Activated naive CD8-positive, alpha-beta T cell treated with anti-CD3 and anti-CD28 coated beads for 36 hours (primary cell): Measurements from ENCODE around the gene OPCML. TPM values are rescaled to one million over a fixed set of nuclear protein-coding genes. Genes with fewer than 3 reads are reported as not detected.

Experiments
- DNase-seq: peaks from one replicate; pipeline ENCODE4 v3.0.0; 2021
- H3K27ac Mint-ChIP-seq: one replicate; pipeline ENCODE4 v1.8.0; 2022; ENCODE audit warnings: mild to moderate bottlenecking, moderate library complexity, mixed read lengths
- H3K27me3 Mint-ChIP-seq: one replicate; pipeline ENCODE4 v1.8.0; 2022; ENCODE audit warnings: mild to moderate bottlenecking, mixed read lengths
- H3K36me3 Mint-ChIP-seq: one replicate; pipeline ENCODE4 v1.8.0; 2021; ENCODE audit warnings: mild to moderate bottlenecking, mixed read lengths
- H3K4me1 Mint-ChIP-seq: one replicate; pipeline ENCODE4 v1.8.0; 2021; ENCODE audit warnings: mixed read lengths
- H3K4me3 Mint-ChIP-seq: one replicate; pipeline ENCODE4 v1.8.0; 2022; ENCODE audit warnings: mild to moderate bottlenecking, moderate library complexity, mixed read lengths
- H3K9me3 Mint-ChIP-seq: one replicate; pipeline ENCODE4 v1.8.0; 2022; ENCODE audit warnings: mixed read lengths
- total RNA-seq, 2 experiments: library from RNA; stranded (reverse); gene quantifications; one replicate each; pipeline ENCODE4 v1.2.3, GENCODE V29; 2021

OPCML gene
- total RNA-seq, 2 experiments from 2014 or later: not detected

GRCh38 chr11:133175103-133175502 lies 357.2 kb downstream of the OPCML start:
- no peak overlapping the region for H3K4me3 Mint-ChIP-seq
- no peaks in the 10 kb centered on the region for H3K36me3 Mint-ChIP-seq
- DNase-seq: no peak
- no peaks in the 10 kb centered on the region for H3K4me1 Mint-ChIP-seq
- H3K27ac Mint-ChIP-seq: no peak overlapping the region
- H3K27me3 Mint-ChIP-seq: no peaks in the 10 kb centered on the region
- no peaks in the 10 kb centered on the region for H3K9me3 Mint-ChIP-seq

DNA sequence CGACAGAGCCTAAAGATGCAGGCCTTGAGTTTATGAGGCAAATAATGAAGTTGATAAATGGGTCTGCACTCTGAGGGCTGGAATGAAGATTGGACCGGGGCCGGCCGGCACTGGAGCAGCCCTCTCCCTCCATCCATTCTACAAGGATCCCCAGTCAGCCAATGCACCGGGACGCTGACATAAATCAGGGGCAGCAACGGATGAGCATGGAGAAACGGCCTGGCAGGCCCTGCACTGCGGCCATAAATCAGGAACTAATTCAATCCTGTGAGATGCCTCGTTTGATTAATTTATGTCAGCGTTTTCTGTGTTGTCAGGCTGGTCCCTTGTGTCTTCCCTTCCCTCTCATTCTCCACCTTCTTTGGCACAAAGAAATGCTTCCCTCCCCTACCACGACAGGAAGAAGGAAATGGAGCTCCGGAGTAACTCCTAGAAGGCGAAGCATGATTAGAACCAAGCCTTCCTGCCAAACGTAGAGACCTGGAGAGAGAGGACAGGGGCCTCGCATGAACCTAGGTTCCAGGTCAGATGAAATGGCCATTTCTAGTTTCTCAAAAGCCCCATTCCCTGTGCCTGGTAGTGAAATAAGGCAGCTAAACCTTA lies 358.4 kb downstream of the OPCML start:
- Mint-ChIP-seq H3K4me1 (no peaks in the 10 kb centered on the region), H3K9me3 (no peaks in the 10 kb centered on the region), H3K36me3 (no peaks in the 10 kb centered on the region), H3K27ac (no peak overlapping the region), H3K4me3 (no peak overlapping the region), H3K27me3 (no peaks in the 10 kb centered on the region)
- DNase-seq: no peak

DNA sequence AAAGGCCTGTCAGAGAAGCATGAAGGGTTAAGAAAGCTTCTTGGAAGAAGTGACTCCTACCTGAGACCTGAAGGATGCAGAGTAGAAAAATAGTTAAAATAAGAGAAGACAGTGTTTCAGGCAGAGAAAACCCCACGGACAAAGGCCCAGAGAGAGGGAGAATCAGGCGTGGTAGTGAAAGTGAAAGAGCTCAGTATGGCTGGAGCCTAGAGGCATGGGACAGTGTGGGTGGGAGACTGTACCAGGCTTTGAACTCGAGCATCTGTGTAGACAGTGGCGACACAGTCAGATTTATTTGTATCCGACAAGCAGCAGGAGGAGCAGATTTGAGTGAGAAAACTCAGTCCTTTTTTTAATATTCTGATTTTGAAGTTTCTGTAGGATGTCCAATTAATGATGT lies 360.0 kb downstream of the OPCML start:
- Mint-ChIP-seq H3K4me3 (no peak overlapping the region), H3K27me3 (peaks cover 8% of the 10 kb centered on the region), H3K36me3 (no peaks in the 10 kb centered on the region), H3K9me3 (no peaks in the 10 kb centered on the region), H3K27ac (no peak overlapping the region), H3K4me1 (no peaks in the 10 kb centered on the region)
- DNase-seq: no peak

- no peak for DNase-seq
- Mint-ChIP-seq H3K9me3 (no peaks in the 10 kb centered on the region), H3K4me1 (no peaks in the 10 kb centered on the region), H3K36me3 (no peaks in the 10 kb centered on the region), H3K27ac (no peak overlapping the region), H3K4me3 (no peak overlapping the region), H3K27me3 (peaks cover 8% of the 10 kb centered on the region)
Measured at GRCh38 chr11:133171374-133171773, 360.9 kb downstream of the OPCML start.

GRCh38 chr11:133168016-133168415 lies 364.3 kb downstream of the OPCML start:
- H3K9me3 Mint-ChIP-seq: no peaks in the 10 kb centered on the region
- peaks cover 13% of the 10 kb centered on the region for H3K27me3 Mint-ChIP-seq
- no peak overlapping the region for H3K4me3 Mint-ChIP-seq
- no peaks in the 10 kb centered on the region for H3K4me1 Mint-ChIP-seq
- DNase-seq: no peak
- no peak overlapping the region for H3K27ac Mint-ChIP-seq
- no peaks in the 10 kb centered on the region for H3K36me3 Mint-ChIP-seq

GRCh38 chr11:133166662-133167061 lies 365.6 kb downstream of the OPCML start:
- no peak for DNase-seq
- peaks cover 19% of the 10 kb centered on the region for H3K27me3 Mint-ChIP-seq
- no peaks in the 10 kb centered on the region for H3K4me1 Mint-ChIP-seq
- no peak overlapping the region for H3K4me3 Mint-ChIP-seq
- H3K36me3 Mint-ChIP-seq: no peaks in the 10 kb centered on the region
- no peaks in the 10 kb centered on the region for H3K9me3 Mint-ChIP-seq
- H3K27ac Mint-ChIP-seq: no peak overlapping the region

- Mint-ChIP-seq H3K27me3 (peaks cover 23% of the 10 kb centered on the region), H3K4me1 (no peaks in the 10 kb centered on the region), H3K9me3 (no peaks in the 10 kb centered on the region), H3K36me3 (no peaks in the 10 kb centered on the region), H3K27ac (no peak overlapping the region), H3K4me3 (no peak overlapping the region)
- DNase-seq: no peak
Measured at GRCh38 chr11:133164986-133165385, 367.3 kb downstream of the OPCML start.

- no peaks in the 10 kb centered on the region for H3K4me1 Mint-ChIP-seq
- H3K4me3 Mint-ChIP-seq: no peak overlapping the region
- no peaks in the 10 kb centered on the region for H3K9me3 Mint-ChIP-seq
- peaks cover 23% of the 10 kb centered on the region for H3K27me3 Mint-ChIP-seq
- no peak overlapping the region for H3K27ac Mint-ChIP-seq
- H3K36me3 Mint-ChIP-seq: no peaks in the 10 kb centered on the region
- DNase-seq: no peak
Measured at GRCh38 chr11:133163463-133164419, 368.6 kb downstream of the OPCML start.

DNA sequence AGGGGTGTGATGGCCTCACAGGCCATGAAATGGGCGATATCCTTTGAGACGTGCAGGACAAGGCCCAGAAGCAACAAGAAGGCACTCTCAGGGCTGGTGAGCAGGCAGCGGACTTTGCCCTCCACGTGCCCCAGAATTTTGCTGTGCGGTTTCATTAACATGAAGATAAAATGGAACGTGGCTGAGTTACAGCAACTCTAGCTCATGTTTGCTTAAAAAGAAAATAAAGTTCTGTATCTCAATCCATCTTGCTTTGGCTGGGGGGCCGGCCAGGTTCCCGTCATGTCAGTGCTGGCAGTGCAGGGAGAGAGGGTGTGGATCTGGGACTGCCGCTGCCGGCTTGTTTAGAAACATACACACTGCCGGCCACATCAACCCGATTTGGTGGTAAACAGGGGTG lies 370.1 kb downstream of the OPCML start:
- H3K27me3 Mint-ChIP-seq: peaks cover 15% of the 10 kb centered on the region
- DNase-seq: no peak
- no peaks in the 10 kb centered on the region for H3K4me1 Mint-ChIP-seq
- no peak overlapping the region for H3K4me3 Mint-ChIP-seq
- no peaks in the 10 kb centered on the region for H3K9me3 Mint-ChIP-seq
- H3K27ac Mint-ChIP-seq: no peak overlapping the region
- H3K36me3 Mint-ChIP-seq: no peaks in the 10 kb centered on the region

GRCh38 chr11:133160754-133161153 lies 371.5 kb downstream of the OPCML start:
- H3K27ac Mint-ChIP-seq: no peak overlapping the region
- peaks cover 20% of the 10 kb centered on the region for H3K27me3 Mint-ChIP-seq
- H3K4me1 Mint-ChIP-seq: no peaks in the 10 kb centered on the region
- H3K36me3 Mint-ChIP-seq: no peaks in the 10 kb centered on the region
- no peak for DNase-seq
- no peak overlapping the region for H3K4me3 Mint-ChIP-seq
- no peaks in the 10 kb centered on the region for H3K9me3 Mint-ChIP-seq

DNA sequence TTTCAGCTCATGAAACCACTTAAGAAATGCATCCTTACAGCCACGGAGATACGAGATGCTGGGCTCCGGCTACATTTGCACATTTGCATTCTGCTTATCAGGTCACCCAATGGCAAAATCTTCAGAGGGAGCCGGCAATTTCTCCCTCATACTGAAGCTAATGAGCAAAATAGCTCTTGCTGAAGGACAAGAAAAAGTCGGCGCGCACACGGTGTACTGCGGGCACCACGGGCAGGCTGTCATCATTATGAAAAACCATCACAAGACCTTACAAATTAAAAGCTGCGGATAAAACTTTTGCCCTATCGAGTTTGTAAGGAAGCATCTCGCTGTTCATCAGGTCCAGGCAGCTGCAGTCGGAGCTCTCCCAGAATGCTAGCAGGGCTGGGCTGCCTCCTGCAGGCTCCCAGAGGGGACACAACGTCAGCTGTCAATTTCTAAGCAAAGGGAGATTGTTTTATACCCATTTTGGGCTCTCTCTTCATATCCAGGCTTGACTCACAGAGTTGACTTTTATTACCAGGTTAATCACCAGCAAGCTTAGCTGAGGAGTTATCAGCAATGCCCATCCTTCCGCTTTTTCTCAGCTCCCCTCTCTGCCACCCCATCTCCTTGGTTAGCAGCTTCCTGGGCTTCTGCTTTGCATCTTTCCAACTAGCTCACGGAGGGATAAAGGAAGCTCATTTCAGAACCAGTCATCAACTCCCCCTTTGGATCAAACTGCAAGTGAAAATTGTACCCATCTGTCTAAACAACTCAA lies 375.1 kb downstream of the OPCML start:
- Mint-ChIP-seq H3K36me3 (no peaks in the 10 kb centered on the region), H3K27ac (no peak overlapping the region), H3K4me3 (no peak overlapping the region), H3K9me3 (no peaks in the 10 kb centered on the region), H3K4me1 (no peaks in the 10 kb centered on the region), H3K27me3 (peaks cover 15% of the 10 kb centered on the region)
- DNase-seq: no peak

DNA sequence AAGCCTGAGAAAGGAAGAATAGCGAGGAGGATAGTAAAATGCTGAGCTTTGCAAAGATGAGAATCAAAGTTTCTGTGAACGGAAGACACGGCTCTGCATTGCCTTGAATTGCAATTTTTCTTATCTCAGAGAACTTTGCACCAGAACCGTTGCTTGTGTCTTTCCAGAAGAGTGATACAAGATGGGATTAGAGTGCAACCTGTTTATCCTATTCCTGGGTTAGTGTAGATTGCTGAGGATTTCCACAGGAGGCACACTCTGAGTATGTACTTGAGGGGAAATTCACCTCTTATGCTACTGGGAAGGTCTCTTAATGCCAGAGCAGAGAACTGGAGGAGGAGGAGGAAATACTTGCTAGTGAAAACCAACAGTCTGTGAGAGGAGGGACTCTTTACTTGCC lies 377.5 kb downstream of the OPCML start:
- DNase-seq: no peak

DNA sequence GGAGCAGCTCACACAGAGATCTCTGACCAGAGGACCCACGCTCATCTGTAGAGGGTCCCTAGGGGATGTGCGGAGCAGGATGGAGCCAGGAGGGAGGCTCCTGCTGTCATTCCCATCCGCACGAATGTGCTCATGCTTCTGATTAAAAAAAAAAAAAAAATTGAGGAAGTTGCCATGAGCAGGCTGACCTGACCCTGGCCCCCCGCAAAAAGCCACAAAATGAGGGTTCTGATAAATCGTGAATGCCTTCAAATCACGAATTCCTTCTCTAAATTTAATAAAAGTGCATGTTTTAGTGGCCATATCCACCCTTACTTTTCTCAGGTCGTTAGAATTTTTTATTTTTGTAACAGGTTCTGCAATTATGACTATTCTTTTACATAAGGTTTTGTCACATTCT lies 378.2 kb downstream of the OPCML start:
- Mint-ChIP-seq H3K36me3 (no peaks in the 10 kb centered on the region), H3K27me3 (peaks cover 8% of the 10 kb centered on the region), H3K4me3 (no peak overlapping the region), H3K27ac (no peak overlapping the region), H3K4me1 (no peaks in the 10 kb centered on the region), H3K9me3 (no peaks in the 10 kb centered on the region)
- DNase-seq: no peak

More for the DNA sequence above, 377.5 kb downstream of the OPCML start:
- Mint-ChIP-seq H3K27me3 (peaks cover 8% of the 10 kb centered on the region), H3K36me3 (no peaks in the 10 kb centered on the region), H3K9me3 (no peaks in the 10 kb centered on the region), H3K4me3 (no peak overlapping the region), H3K4me1 (no peaks in the 10 kb centered on the region), H3K27ac (no peak overlapping the region)

DNA sequence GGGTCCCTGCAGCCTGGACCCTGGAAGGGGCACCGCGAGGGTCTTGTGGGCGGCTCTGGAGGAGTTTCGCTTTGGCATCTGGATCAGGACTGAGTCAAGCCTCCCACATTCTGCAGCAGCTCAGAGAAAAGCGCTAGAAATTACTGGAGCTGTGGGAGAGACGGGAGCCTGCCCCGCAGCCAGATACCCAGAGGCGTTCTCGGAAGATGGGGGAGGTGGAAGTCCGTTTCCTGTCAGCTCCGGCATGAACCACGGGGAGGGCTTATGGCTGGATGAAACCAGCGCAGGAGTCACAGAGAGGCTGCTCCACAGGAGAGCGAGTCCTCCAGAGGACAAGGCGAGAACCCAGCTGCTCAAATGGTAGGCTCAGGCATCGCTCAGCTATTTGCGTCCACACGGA lies 379.3 kb downstream of the OPCML start:
- Mint-ChIP-seq H3K27me3 (peaks cover 8% of the 10 kb centered on the region), H3K9me3 (no peaks in the 10 kb centered on the region), H3K36me3 (no peaks in the 10 kb centered on the region), H3K4me3 (no peak overlapping the region), H3K4me1 (no peaks in the 10 kb centered on the region), H3K27ac (no peak overlapping the region)
- DNase-seq: no peak

DNA sequence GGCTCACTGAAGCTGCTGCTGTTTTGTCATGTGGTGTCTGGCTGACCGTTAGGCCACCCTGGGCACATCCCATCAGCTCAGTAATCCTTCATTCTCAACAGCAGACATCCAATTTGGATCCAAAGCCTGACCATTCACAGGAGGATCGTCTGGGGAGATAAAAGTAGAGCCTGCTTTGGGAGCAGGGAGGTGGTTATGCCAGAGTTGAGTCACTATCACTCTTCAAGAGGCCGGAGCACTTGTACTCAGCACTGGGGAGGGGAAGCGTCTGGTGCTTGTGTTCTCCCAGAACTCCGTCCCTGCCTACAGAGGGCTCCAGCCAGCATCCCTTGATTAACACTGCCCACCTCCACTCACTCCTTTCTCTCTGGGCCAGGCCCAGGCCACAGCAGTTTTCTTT lies 382.6 kb downstream of the OPCML start:
- H3K36me3 Mint-ChIP-seq: no peaks in the 10 kb centered on the region
- no peaks in the 10 kb centered on the region for H3K4me1 Mint-ChIP-seq
- no peaks in the 10 kb centered on the region for H3K27me3 Mint-ChIP-seq
- no peaks in the 10 kb centered on the region for H3K9me3 Mint-ChIP-seq
- no peak overlapping the region for H3K4me3 Mint-ChIP-seq
- DNase-seq: no peak
- no peak overlapping the region for H3K27ac Mint-ChIP-seq
